Tibial artery (tissue), 4 donors: ENCODE data around the gene CACNA1I.

Source experiments
- DNase-seq, 2 donors: peaks; one replicate each; pipeline ENCODE4 v3.0.0-alpha.2; 2019
- H3K27ac ChIP-seq, 2 donors: fragments of 200-600 bp; sonication (generic) in 1 of 2; 1 replicate in 1 of 2; 2 replicates in 1 of 2; pipeline ENCODE4 v1.5.1; 2018 to 2019; ENCODE audit warnings: mild to moderate bottlenecking in 1 of 2
- H3K27me3 ChIP-seq, 2 donors: fragments of 200-600 bp; sonication (generic) in 1 of 2; one replicate each; pipeline versions ENCODE4 v1.5.1 to v1.6.0; 2016 to 2019
- H3K36me3 ChIP-seq, 3 donors: fragments of 200-600 bp; sonication (generic) in 2 of 3; one replicate each; pipeline ENCODE4 v1.5.1; 2016 to 2019; ENCODE audit warnings: mild to moderate bottlenecking in 2 of 3
- H3K4me1 ChIP-seq, 4 donors: fragments of 200-600 bp; sonication (generic) in 2 of 4; 1 replicate in 3 of 4; 2 replicates in 1 of 4; pipeline ENCODE4 v1.5.1; 2016 to 2019
- H3K4me3 ChIP-seq, 2 donors: fragments of 200-600 bp; sonication (generic) in 1 of 2; 1 replicate in 1 of 2; 2 replicates in 1 of 2; pipeline ENCODE4 v1.5.1; 2018 to 2019; ENCODE audit warnings: mild to moderate bottlenecking in 2 of 2
- H3K9me3 ChIP-seq, 3 donors: fragments of 200-600 bp; sonication (generic) in 1 of 3; one replicate each; pipeline ENCODE4 v1.5.1; 2016 to 2019
- CTCF ChIP-seq, 2 experiments: fragments of 200-600 bp in 1 of 2; fragments of 450-650 bp in 1 of 2; IDR thresholded peaks; one replicate each; pipeline ENCODE4 v1.5.1; 2017 to 2019; ENCODE audit warnings: antibody characterized with exemption in 2 of 2, mild to moderate bottlenecking in 1 of 2, moderate library complexity in 1 of 2
- intact Hi-C: fragments of 100-400 bp; cut with DNase I; formaldehyde crosslinking; loops from one replicate; pipeline ENCODE4 v1.15.0; 2023; ENCODE audit warnings: low total_unique reads

Gene CACNA1I

DNA sequence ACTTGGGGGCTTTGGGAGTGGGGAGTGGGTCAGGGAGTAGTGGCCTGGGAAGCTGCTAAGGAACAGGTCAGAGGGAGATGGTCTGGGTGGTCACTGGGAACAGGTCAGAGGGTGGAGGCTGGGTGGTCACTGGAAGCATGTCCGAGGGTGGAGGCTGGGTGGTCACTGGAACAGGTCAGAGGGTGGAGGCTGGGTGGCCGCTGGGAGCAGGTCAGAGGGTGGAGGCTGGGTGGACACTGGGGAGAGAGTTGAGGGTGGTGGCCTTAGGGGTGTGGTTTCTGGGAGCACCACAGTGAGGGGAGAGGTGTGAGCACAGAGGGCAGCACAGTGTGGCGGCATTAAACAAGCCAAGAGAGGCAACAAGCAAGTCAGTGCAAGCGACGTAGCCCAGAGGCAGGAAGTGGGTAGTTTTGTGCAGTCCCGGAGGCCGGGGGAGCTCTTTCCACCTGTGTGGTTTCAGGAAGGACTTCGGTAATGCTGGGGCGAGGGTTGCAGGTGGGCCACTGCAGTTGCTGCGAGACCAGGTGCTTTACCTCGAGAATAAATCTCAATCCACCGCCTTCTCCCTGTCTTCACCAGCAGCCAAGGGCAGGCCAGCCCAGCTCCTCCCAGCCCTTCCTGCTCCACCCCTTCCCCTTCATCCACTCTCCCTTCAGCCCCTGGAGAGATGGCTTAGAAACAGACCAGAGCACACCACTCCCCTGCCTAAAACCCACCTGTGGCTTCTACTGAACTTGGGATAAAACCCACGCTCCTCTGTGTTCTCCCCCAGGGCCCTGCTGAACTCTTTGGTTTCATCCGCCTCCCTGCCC, 3.2 kb upstream of the CACNA1I start:
- TF ChIP-seq CTCF (IDR thresholded peaks at IDR 0.05), result no peak
- Histone ChIP-seq H3K36me3 (no peaks in the 10 kb centered on the region), H3K4me1 (no peaks in the 10 kb centered on the region), H3K27me3 (peaks cover 0 to 57% of the 10 kb centered on the region in 2 donors), H3K27ac (no peak overlapping the region), H3K9me3 (no peaks in the 10 kb centered on the region), H3K4me3 (no peak overlapping the region)
- intact Hi-C loops, result no loop called here
- no peak for DNase-seq

- H3K27me3 ChIP-seq, result peaks cover 0 to 47% of the 10 kb centered on the region in 2 donors
- H3K9me3 ChIP-seq, result no peaks in the 10 kb centered on the region
- no peak for TF ChIP-seq CTCF (IDR thresholded peaks at IDR 0.05)
- H3K4me1 ChIP-seq, result no peaks in the 10 kb centered on the region
- DNase-seq, result no peak
- intact Hi-C loops, result no loop called here
- H3K4me3 ChIP-seq, result no peak overlapping the region
- H3K36me3 ChIP-seq, result no peaks in the 10 kb centered on the region
- no peak overlapping the region for H3K27ac ChIP-seq
Measured at GRCh38 chr22:39568278-39568981, 2.1 kb upstream of the CACNA1I start.

DNA sequence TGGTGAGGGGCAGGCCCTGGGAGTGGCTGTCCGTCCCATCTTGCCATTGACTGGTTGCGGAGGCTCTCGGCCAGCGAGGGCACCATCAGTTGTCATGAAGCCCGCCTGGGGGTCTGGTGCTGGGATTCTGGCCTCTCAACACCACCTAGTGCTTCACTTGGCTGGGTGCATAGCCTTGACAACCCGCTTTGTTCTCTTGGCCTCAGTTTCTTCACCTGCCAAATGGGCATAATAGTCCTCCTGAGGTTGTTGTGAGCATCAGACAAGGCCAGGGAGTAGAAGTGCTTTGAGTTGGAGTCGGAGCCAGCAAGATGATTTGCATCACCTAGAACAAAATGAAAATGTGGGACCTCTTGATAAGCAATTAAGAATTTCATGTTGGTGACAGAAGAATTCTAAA, 1.5 kb upstream of the CACNA1I start:
- TF ChIP-seq CTCF (IDR thresholded peaks at IDR 0.05), result no peak
- DNase-seq, result no peak
- H3K36me3 ChIP-seq, result no peaks in the 10 kb centered on the region
- no peaks in the 10 kb centered on the region for H3K9me3 ChIP-seq
- H3K27me3 ChIP-seq, result peaks cover 0 to 41% of the 10 kb centered on the region in 2 donors
- H3K4me3 ChIP-seq, result no peak overlapping the region
- H3K4me1 ChIP-seq, result no peaks in the 10 kb centered on the region
- intact Hi-C loops, result no loop called here
- no peak overlapping the region for H3K27ac ChIP-seq

DNA sequence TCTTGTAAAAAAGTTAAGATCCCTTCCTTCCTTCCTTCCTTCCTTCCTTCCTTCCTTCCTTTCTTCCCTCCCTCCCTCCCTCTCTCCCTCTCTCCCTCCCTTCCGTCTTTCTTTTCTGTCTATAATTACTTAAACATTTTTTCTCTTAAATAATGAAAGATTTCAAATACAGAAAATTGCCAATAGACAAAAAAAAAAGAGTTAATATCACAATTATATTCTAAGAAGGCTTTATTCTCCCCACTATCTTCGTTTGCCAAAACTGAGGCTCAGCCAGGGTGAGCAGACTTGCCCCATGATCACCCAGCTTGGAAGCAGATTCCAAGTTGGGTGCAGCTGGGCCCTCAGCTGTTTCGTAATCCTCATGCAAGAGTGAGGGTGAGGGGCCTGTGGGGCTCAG, 327 bp upstream of the CACNA1I start:
- H3K4me3 ChIP-seq, result no peak overlapping the region
- no peaks in the 10 kb centered on the region for H3K36me3 ChIP-seq
- H3K27me3 ChIP-seq, result peaks cover 0 to 30% of the 10 kb centered on the region in 2 donors
- no peak for TF ChIP-seq CTCF (IDR thresholded peaks at IDR 0.05)
- no peaks in the 10 kb centered on the region for H3K9me3 ChIP-seq
- intact Hi-C loops, result no loop called here
- H3K4me1 ChIP-seq, result no peaks in the 10 kb centered on the region
- no peak for DNase-seq
- no peak overlapping the region for H3K27ac ChIP-seq

DNA sequence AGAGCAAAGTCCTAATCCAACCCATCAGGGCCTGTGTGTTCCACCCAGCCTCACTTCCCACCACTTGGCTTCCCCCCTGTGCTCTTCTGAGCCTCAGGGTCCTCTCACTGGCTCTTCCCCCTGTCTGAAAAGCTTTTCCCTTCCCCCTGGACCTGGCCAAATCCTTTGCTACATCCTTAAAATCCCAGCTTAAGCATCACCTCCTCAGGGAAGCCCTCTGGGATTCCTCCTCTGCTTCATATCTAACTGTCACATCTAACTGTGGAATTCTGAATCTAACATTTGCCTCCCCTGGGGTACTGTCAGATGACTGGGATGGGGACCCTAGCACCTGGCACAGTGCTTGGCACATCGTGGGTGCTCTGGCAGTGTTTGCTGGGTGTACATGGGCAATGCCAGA, 985 bp downstream of the CACNA1I start:
- no peaks in the 10 kb centered on the region for H3K36me3 ChIP-seq
- intact Hi-C loops, result no loop called here
- H3K9me3 ChIP-seq, result no peaks in the 10 kb centered on the region
- H3K4me1 ChIP-seq, result no peaks in the 10 kb centered on the region
- no peak for DNase-seq
- H3K4me3 ChIP-seq, result no peak overlapping the region
- H3K27ac ChIP-seq, result no peak overlapping the region
- no peak for TF ChIP-seq CTCF (IDR thresholded peaks at IDR 0.05)
- peaks cover 0 to 32% of the 10 kb centered on the region in 2 donors for H3K27me3 ChIP-seq
